WTC11 (cell line): ENCODE measurements around the gene RPL29. TPM values are rescaled to one million over a fixed set of nuclear protein-coding genes. Genes with fewer than 3 reads are reported as not detected.

Experiments used
- ATAC-seq: fragments of 200-7000 bp; cut with Tn5 transposase; 2 replicates; pipeline ENCODE4 v1.10.0; 2021; ENCODE audit warnings: mild to moderate bottlenecking, moderate library complexity
- CTCF ChIA-PET: fragments of 300-600 bp; sonication (Branson Sonifier 250); formaldehyde crosslinking; loops from one replicate; lab custom pipeline; 2021; ENCODE audit warnings: antibody characterized with exemption; lab: Charles Lee
- POLR2A ChIA-PET: fragments of 350-600 bp; sonication (Branson Sonifier 250); formaldehyde crosslinking; loops from one replicate; lab custom pipeline; 2021; ENCODE audit warnings: antibody characterized with exemption; lab: Charles Lee
- DNase-seq: peaks from one replicate; pipeline ENCODE4 v3.0.0; 2021; ENCODE audit warnings: low spot score
- H3K27ac Mint-ChIP-seq: 2 replicates; pipeline ENCODE4 v1.8.0; 2021; ENCODE audit warnings: mixed read lengths
- H3K27me3 Mint-ChIP-seq: 2 replicates; pipeline ENCODE4 v1.8.0; 2021; ENCODE audit warnings: low read depth, mild to moderate bottlenecking, moderate library complexity, mixed read lengths
- H3K36me3 Mint-ChIP-seq: 2 replicates; pipeline ENCODE4 v1.8.0; 2021; ENCODE audit warnings: mixed read lengths
- H3K4me1 Mint-ChIP-seq: 2 replicates; pipeline ENCODE4 v1.8.0; 2022; ENCODE audit warnings: mixed read lengths
- H3K4me3 Mint-ChIP-seq: 2 replicates; pipeline ENCODE4 v1.8.0; 2021; ENCODE audit warnings: mild to moderate bottlenecking, moderate library complexity, mixed read lengths
- H3K9me3 Mint-ChIP-seq: 2 replicates; pipeline ENCODE4 v1.8.0; 2021; ENCODE audit warnings: mixed read lengths
- ATF6 ChIP-seq: sonication (generic); formaldehyde crosslinking; IDR thresholded peaks from 2 replicates; pipeline ENCODE4 v1.8.1; 2023; ENCODE audit warnings: mild to moderate bottlenecking, missing genetic modification reagents
- CTCF ChIP-seq: fragments of 200-600 bp; IDR thresholded peaks from 2 replicates; pipeline ENCODE4 v1.8.0; 2022; ENCODE audit warnings: antibody characterized with exemption
- ETV6 ChIP-seq: sonication (generic); formaldehyde crosslinking; IDR thresholded peaks from 2 replicates; pipeline ENCODE4 v1.8.1; 2022; ENCODE audit warnings: mild to moderate bottlenecking, missing genetic modification reagents
- FOXJ3 ChIP-seq: sonication (generic); formaldehyde crosslinking; IDR thresholded peaks from 2 replicates; pipeline ENCODE4 v1.9.0; 2021; ENCODE audit warnings: missing genetic modification reagents, mild to moderate bottlenecking, borderline replicate concordance
- FOXK1 ChIP-seq: sonication (generic); formaldehyde crosslinking; IDR thresholded peaks from 2 replicates; pipeline ENCODE4 v1.8.0; 2022; ENCODE audit warnings: mild to moderate bottlenecking, moderate library complexity, missing genetic modification reagents
- GABPB1 ChIP-seq: sonication (generic); formaldehyde crosslinking; IDR thresholded peaks from 2 replicates; pipeline ENCODE4 v1.8.1; 2023; ENCODE audit warnings: mild to moderate bottlenecking, missing genetic modification reagents
- IRF1 ChIP-seq: sonication (generic); formaldehyde crosslinking; IDR thresholded peaks from 2 replicates; pipeline ENCODE4 v1.8.0; 2023; ENCODE audit warnings: missing genetic modification reagents
- MYBL2 ChIP-seq: sonication (generic); formaldehyde crosslinking; IDR thresholded peaks from 2 replicates; pipeline ENCODE4 v1.8.1; 2023; ENCODE audit warnings: mild to moderate bottlenecking, moderate library complexity, missing genetic modification reagents
- NFATC4 ChIP-seq: fragments of 250-450 bp; sonication (Bioruptor Pico); IDR thresholded peaks from 2 replicates; pipeline ENCODE4 v1.9.0; 2021; ENCODE audit warnings: mild to moderate bottlenecking
- NFE2L1 ChIP-seq: sonication (generic); formaldehyde crosslinking; IDR thresholded peaks from 2 replicates; pipeline ENCODE4 v1.8.1; 2023; ENCODE audit warnings: missing genetic modification reagents
- NR2C2 ChIP-seq: sonication (generic); formaldehyde crosslinking; IDR thresholded peaks from 2 replicates; pipeline ENCODE4 v1.8.0; 2022; ENCODE audit warnings: mild to moderate bottlenecking, missing genetic modification reagents
- NR3C1 ChIP-seq: sonication (generic); formaldehyde crosslinking; conservative IDR thresholded peaks from 2 replicates; pipeline ENCODE4 v1.8.1; 2023; ENCODE audit warnings: low read depth, mild to moderate bottlenecking, missing genetic modification reagents
- PREB ChIP-seq: sonication (generic); formaldehyde crosslinking; IDR thresholded peaks from 2 replicates; pipeline ENCODE4 v1.8.1; 2022; ENCODE audit warnings: mild to moderate bottlenecking, missing genetic modification reagents, moderate library complexity, borderline replicate concordance
- PRRX2 ChIP-seq: fragments of 250-450 bp; sonication (Bioruptor Pico); IDR thresholded peaks from 2 replicates; pipeline ENCODE4 v1.8.0; 2021; ENCODE audit warnings: mild to moderate bottlenecking
- RORB ChIP-seq: fragments of 250-450 bp; sonication (Bioruptor Pico); IDR thresholded peaks from 2 replicates; pipeline ENCODE4 v1.9.0; 2021; ENCODE audit warnings: mild to moderate bottlenecking
- STAT6 ChIP-seq: sonication (generic); formaldehyde crosslinking; conservative IDR thresholded peaks from 2 replicates; pipeline ENCODE4 v1.8.1; 2023; ENCODE audit warnings: mild to moderate bottlenecking, low read depth, missing genetic modification reagents, moderate library complexity
- TEAD1 ChIP-seq: sonication (generic); formaldehyde crosslinking; IDR thresholded peaks from 2 replicates; pipeline ENCODE4 v1.8.0; 2022; ENCODE audit warnings: mild to moderate bottlenecking, missing genetic modification reagents
- ZMAT4 ChIP-seq: fragments of 250-450 bp; sonication (Bioruptor Pico); IDR thresholded peaks from 2 replicates; pipeline ENCODE4 v1.9.0; 2021; ENCODE audit warnings: mild to moderate bottlenecking
- ZNF219 ChIP-seq: sonication (generic); formaldehyde crosslinking; IDR thresholded peaks from 2 replicates; pipeline ENCODE4 v1.8.0; 2023; ENCODE audit warnings: missing genetic modification reagents, mild to moderate bottlenecking, borderline replicate concordance
- ZNF317 ChIP-seq: sonication (generic); formaldehyde crosslinking; IDR thresholded peaks from 2 replicates; pipeline ENCODE4 v1.8.1; 2023; ENCODE audit warnings: low read depth, mild to moderate bottlenecking, moderate library complexity, missing genetic modification reagents, borderline replicate concordance
- total RNA-seq: library from RNA; stranded (reverse); gene quantifications from 3 replicates; pipeline ENCODE4 v1.2.3, GENCODE V29; 2021

Gene RPL29
- total RNA-seq, 1 experiment from 2014 or later, result 1,343 TPM

- CTCF ChIA-PET, result no interaction called here
- TF ChIP-seq ETV6 (CRISPR knock-in tag), result no peak
- no peak for TF ChIP-seq STAT6
- TF ChIP-seq PRRX2 (CRISPR knock-in tag), result no peak
- no peak for TF ChIP-seq RORB (CRISPR knock-in tag)
- TF ChIP-seq FOXK1, result no peak
- no peak for TF ChIP-seq ZNF317 (CRISPR knock-in tag)
- TF ChIP-seq NR2C2 (CRISPR knock-in tag), result no peak
- no peak for TF ChIP-seq NFE2L1 (CRISPR knock-in tag)
- TF ChIP-seq NFATC4 (CRISPR knock-in tag), result no peak
- TF ChIP-seq NR3C1, result no peak
- TF ChIP-seq ATF6 (CRISPR knock-in tag), result no peak
- TF ChIP-seq IRF1 (CRISPR knock-in tag), result no peak
- TF ChIP-seq FOXJ3 (CRISPR knock-in tag), result no peak
- no peak for TF ChIP-seq CTCF
- TF ChIP-seq TEAD1 (CRISPR knock-in tag), result no peak
- no peak for TF ChIP-seq PREB (CRISPR knock-in tag)
- no peak for TF ChIP-seq ZMAT4 (CRISPR knock-in tag)
- no peak for TF ChIP-seq ZNF219
- no peak for TF ChIP-seq GABPB1 (CRISPR knock-in tag)
- no peak for TF ChIP-seq MYBL2
- no peaks in the 10 kb centered on the region for H3K9me3 Mint-ChIP-seq
- H3K27me3 Mint-ChIP-seq, result peaks cover 43% of the 10 kb centered on the region
- H3K27ac Mint-ChIP-seq, result no peak overlapping the region
- H3K36me3 Mint-ChIP-seq, result peaks cover 2% of the 10 kb centered on the region; the same call in 1 of the 2 replicates
- no peak overlapping the region for H3K4me3 Mint-ChIP-seq
- H3K4me1 Mint-ChIP-seq, result peaks cover 26% of the 10 kb centered on the region
- no peak for DNase-seq
- POLR2A ChIA-PET, result interaction anchor here (0.6 kb wide), 1 partner anchor 14 kb away, joined by 3 read pairs; no protein-coding TSS in a partner anchor
- ATAC-seq, result no peak
These were observed 17.6 kb downstream of the RPL29 start for GRCh38 chr3:51978143-51978502.
